MM.1S (cell line): ENCODE measurements around the gene WDFY2.

Source experiments
- EZH2 ChIP-seq: fragments of 300-600 bp; sonication (generic); optimal IDR thresholded peaks from 2 replicates; pipeline ENCODE3; 2017; ENCODE audit warnings: low read depth, mild to moderate bottlenecking, antibody characterized with exemption, low read length, mixed read lengths
- TF ChIP-seq, protein P1 (sequence below): fragments of 300-600 bp; sonication (generic); IDR thresholded peaks from 2 replicates; pipeline ENCODE4 v1.5.1; 2016; ENCODE audit warnings: antibody characterized with exemption, low read length, mixed read lengths

DNA sequence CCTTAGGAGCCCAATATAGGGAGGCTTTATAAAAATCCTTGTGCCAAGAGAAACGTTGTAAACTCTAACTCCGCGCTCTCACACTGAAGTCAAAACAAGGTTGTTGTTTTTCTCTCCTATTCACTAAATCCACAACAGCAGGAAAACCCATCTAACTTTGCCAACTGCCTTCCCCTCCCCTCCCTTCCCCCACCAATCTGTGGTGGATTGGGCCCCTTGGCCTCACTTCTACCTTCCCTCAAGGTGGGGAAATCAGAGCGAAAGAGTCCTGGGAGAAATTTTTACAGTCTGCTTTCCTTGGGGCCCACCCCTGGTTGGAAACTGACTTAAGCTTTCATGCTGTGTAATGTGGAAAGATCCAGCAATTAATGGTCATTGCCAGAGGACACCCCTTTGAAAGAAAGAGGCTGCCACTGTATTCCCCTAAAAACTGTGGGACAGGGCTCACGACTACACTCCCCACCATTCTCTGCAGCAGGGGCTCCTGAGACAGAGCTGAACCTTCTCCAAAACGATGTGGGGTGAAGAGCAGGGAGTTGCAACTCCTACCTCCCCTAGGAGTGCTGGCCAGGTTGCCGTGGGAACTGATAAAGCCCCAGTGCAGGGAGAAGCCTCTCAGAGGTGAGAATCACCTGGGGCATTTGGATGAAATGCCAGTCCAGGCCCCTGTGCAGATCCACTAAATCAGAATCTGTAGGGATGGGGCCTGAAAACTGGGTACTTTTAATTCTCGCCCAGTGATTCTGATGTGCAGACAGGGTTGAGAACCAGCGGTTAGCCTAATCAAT is 218.6 kb downstream of the WDFY2 start:
- TF ChIP-seq, protein P1, sequence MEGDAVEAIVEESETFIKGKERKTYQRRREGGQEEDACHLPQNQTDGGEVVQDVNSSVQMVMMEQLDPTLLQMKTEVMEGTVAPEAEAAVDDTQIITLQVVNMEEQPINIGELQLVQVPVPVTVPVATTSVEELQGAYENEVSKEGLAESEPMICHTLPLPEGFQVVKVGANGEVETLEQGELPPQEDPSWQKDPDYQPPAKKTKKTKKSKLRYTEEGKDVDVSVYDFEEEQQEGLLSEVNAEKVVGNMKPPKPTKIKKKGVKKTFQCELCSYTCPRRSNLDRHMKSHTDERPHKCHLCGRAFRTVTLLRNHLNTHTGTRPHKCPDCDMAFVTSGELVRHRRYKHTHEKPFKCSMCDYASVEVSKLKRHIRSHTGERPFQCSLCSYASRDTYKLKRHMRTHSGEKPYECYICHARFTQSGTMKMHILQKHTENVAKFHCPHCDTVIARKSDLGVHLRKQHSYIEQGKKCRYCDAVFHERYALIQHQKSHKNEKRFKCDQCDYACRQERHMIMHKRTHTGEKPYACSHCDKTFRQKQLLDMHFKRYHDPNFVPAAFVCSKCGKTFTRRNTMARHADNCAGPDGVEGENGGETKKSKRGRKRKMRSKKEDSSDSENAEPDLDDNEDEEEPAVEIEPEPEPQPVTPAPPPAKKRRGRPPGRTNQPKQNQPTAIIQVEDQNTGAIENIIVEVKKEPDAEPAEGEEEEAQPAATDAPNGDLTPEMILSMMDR: no peak
- TF ChIP-seq EZH2: no peak
